DND-41 (cell line): ENCODE results near the gene PSMD8.

ENCODE experiments used
- EZH2 ChIP-seq: IDR thresholded peaks from 3 replicates; pipeline ENCODE4 v1.6.1; 2012; ENCODE audit warnings: borderline replicate concordance, low read depth, mild to moderate bottlenecking, moderate library complexity, low read length, inconsistent platforms; ENCODE audit not compliant: severe bottlenecking
- TF ChIP-seq, protein P1 (sequence below): IDR thresholded peaks from 2 replicates; pipeline ENCODE4 v1.5.1; 2012; ENCODE audit warnings: borderline replicate concordance, low read length, moderate library complexity, mild to moderate bottlenecking; ENCODE audit not compliant: poor library complexity, severe bottlenecking; ENCODE audit errors: extremely low read depth

DNA sequence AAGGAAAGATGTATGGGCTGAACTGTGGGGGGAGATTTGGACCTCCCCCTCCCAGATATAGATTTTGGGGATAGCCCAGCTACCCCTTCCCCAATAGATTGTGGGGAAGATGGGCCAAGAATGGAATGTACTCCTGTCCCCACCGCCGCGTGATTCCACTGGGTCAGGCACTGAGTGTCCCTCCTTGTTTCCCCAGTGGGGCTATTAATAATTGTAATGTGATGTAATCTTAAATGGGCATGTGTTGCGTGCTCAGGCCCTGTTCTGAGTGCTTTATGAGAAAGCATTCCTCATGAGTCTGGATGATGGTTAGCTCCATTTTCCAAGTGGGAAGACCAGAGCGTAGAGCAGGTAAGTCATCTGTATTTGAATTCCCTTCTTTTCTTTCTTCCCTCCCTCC is 1.4 kb downstream of the PSMD8 start:
- TF ChIP-seq, protein P1, sequence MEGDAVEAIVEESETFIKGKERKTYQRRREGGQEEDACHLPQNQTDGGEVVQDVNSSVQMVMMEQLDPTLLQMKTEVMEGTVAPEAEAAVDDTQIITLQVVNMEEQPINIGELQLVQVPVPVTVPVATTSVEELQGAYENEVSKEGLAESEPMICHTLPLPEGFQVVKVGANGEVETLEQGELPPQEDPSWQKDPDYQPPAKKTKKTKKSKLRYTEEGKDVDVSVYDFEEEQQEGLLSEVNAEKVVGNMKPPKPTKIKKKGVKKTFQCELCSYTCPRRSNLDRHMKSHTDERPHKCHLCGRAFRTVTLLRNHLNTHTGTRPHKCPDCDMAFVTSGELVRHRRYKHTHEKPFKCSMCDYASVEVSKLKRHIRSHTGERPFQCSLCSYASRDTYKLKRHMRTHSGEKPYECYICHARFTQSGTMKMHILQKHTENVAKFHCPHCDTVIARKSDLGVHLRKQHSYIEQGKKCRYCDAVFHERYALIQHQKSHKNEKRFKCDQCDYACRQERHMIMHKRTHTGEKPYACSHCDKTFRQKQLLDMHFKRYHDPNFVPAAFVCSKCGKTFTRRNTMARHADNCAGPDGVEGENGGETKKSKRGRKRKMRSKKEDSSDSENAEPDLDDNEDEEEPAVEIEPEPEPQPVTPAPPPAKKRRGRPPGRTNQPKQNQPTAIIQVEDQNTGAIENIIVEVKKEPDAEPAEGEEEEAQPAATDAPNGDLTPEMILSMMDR = no peak
- no peak for TF ChIP-seq EZH2
